HUDEP-2 (cell line): ENCODE results near the gene SSH3.

Experiments used
- DNase-seq, 76 experiments: peaks; one replicate each; lab custom pipeline; 2025; ENCODE audit not compliant: unreplicated experiment in 76 of 76; lab: John Stamatoyannopoulos, UW

The SSH3 gene

GRCh38 chr11:67345247-67345919, 42.1 kb downstream of the SSH3 start:
- DNase-seq, result no peak

- DNase-seq, result peak in 3 of 76 experiments; percentile 10 to 23 (median 20)
These were observed 42.8 kb downstream of the SSH3 start for GRCh38 chr11:67345920-67346819.

- peak in 23 of 76 experiments; percentile 6 to 63 (median 29) for DNase-seq
These were observed 44.8 kb downstream of the SSH3 start for GRCh38 chr11:67347964-67348749.

GRCh38 chr11:67349036-67349435, 45.7 kb downstream of the SSH3 start:
- DNase-seq, result no peak

GRCh38 chr11:67349457-67349856, 46.1 kb downstream of the SSH3 start:
- no peak for DNase-seq

GRCh38 chr11:67349928-67350465, 46.7 kb downstream of the SSH3 start:
- DNase-seq, result no peak

- DNase-seq, result peak in 43 of 76 experiments; percentile 5 to 55 (median 29)
These were observed 48.1 kb downstream of the SSH3 start for GRCh38 chr11:67351275-67352005.

- peak in 12 of 76 experiments; percentile 33 to 60 (median 54) for DNase-seq
These were observed 49.4 kb downstream of the SSH3 start for GRCh38 chr11:67352546-67353316.

GRCh38 chr11:67353317-67354074, 50.2 kb downstream of the SSH3 start, which contains the start of gene POLD4:
TSS of gene POLD4 (minus strand) at chr11:67353546. CDS start at chr11:67353399, 147 bp downstream.
- DNase-seq, result peak in 74 of 76 experiments; percentile 54 to 96 (median 87)

GRCh38 chr11:67354075-67355022, 51.0 kb downstream of the SSH3 start:
- DNase-seq, result peak in 27 of 76 experiments; percentile 5 to 61 (median 31)

- no peak for DNase-seq
These were observed 51.9 kb downstream of the SSH3 start for GRCh38 chr11:67355023-67355793.

- DNase-seq, result no peak
These were observed 52.6 kb downstream of the SSH3 start for GRCh38 chr11:67355794-67356386.

GRCh38 chr11:67356387-67356863, 53.1 kb downstream of the SSH3 start:
- DNase-seq, result no peak

GRCh38 chr11:67356864-67357561, 53.7 kb downstream of the SSH3 start:
- peak in 68 of 76 experiments; percentile 16 to 79 (median 48) for DNase-seq
